HEK293 (cell line): Measurements from ENCODE around the gene ATP8A1.

Source experiments
- CTCF ChIA-PET: fragments of 350-600 bp; formaldehyde crosslinking; extraction: SDS; loops from one replicate; lab custom pipeline; 2021; ENCODE audit warnings: antibody characterized with exemption; lab: Yijun Ruan, JAX
- POLR2A ChIA-PET: fragments of 300-600 bp; formaldehyde crosslinking; extraction: SDS; loops from one replicate; lab custom pipeline; 2020; ENCODE audit warnings: antibody characterized with exemption, inconsistent platforms; lab: Yijun Ruan, JAX
- H3K27ac ChIP-seq: fragments of 200-500 bp; sonication (Bioruptor generic); 2 replicates; pipeline ENCODE4 v1.5.1; 2014; ENCODE audit warnings: low read depth, low read length, control low read depth, inconsistent platforms; ENCODE audit errors: extremely low read depth
- H3K36me3 ChIP-seq, 2 experiments: fragments of 200-500 bp in 1 of 2; sonication (Bioruptor generic) in 1 of 2; 1 replicate in 1 of 2; 2 replicates in 1 of 2; pipeline ENCODE4 v1.5.1; 2014 to 2017; ENCODE audit warnings: inconsistent platforms in 2 of 2, low read length in 2 of 2; ENCODE audit not compliant: control insufficient read depth in 2 of 2, insufficient read depth in 1 of 2
- H3K4me1 ChIP-seq: fragments of 200-500 bp; sonication (Bioruptor generic); 2 replicates; pipeline ENCODE4 v1.5.1; 2014; ENCODE audit warnings: mild to moderate bottlenecking, low read length, inconsistent platforms; ENCODE audit not compliant: control insufficient read depth, insufficient read depth
- H3K4me3 ChIP-seq: 2 replicates; pipeline ENCODE4 v1.5.1; 2011; ENCODE audit warnings: low read depth, mild to moderate bottlenecking, control low read depth, low read length, moderate library complexity
- H3K9me3 ChIP-seq: fragments of 200-500 bp; sonication (Bioruptor generic); 2 replicates; pipeline ENCODE4 v1.5.1; 2014; ENCODE audit warnings: low read depth, low read length, inconsistent platforms; ENCODE audit not compliant: control insufficient read depth, insufficient read depth
- BCL11B ChIP-seq: fragments of 450-650 bp; formaldehyde crosslinking; IDR thresholded peaks from 2 replicates; pipeline ENCODE4 v1.5.1; 2016; ENCODE audit warnings: low read depth, missing biosample characterization, missing genetic modification characterization
- IKZF3 ChIP-seq: fragments of 450-650 bp; IDR thresholded peaks from 2 replicates; pipeline ENCODE4 v1.5.0; 2018; ENCODE audit warnings: missing biosample characterization, mild to moderate bottlenecking, missing genetic modification characterization, moderate library complexity
- PRDM1 ChIP-seq: fragments of 450-650 bp; formaldehyde crosslinking; IDR thresholded peaks from 2 replicates; pipeline ENCODE4; 2016; ENCODE audit warnings: missing biosample characterization, missing genetic modification characterization
- SP3 ChIP-seq: fragments of 450-650 bp; formaldehyde crosslinking; IDR thresholded peaks from 2 replicates; pipeline ENCODE4 v1.5.1; 2016; ENCODE audit warnings: missing biosample characterization, missing genetic modification characterization
- WT1 ChIP-seq: fragments of 450-650 bp; formaldehyde crosslinking; IDR thresholded peaks from 2 replicates; pipeline ENCODE4 v1.5.1; 2016; ENCODE audit warnings: missing biosample characterization, missing genetic modification characterization
- ZNF138 ChIP-seq: fragments of 450-650 bp; formaldehyde crosslinking; IDR thresholded peaks from 2 replicates; pipeline ENCODE4 v1.5.1; 2016; ENCODE audit warnings: missing biosample characterization, missing genetic modification characterization, borderline replicate concordance
- ZNF214 ChIP-seq: fragments of 450-650 bp; formaldehyde crosslinking; IDR thresholded peaks from 2 replicates; pipeline ENCODE4 v1.5.1; 2017; ENCODE audit warnings: missing biosample characterization, mild to moderate bottlenecking, missing genetic modification characterization, borderline replicate concordance
- ZNF302 ChIP-seq: fragments of 450-650 bp; formaldehyde crosslinking; IDR thresholded peaks from 2 replicates; pipeline ENCODE4 v1.5.1; 2016; ENCODE audit warnings: missing biosample characterization, missing genetic modification characterization, low read depth
- ZNF311 ChIP-seq: fragments of 450-650 bp; formaldehyde crosslinking; IDR thresholded peaks from 2 replicates; pipeline ENCODE4 v1.5.1; 2017; ENCODE audit warnings: missing biosample characterization, missing genetic modification characterization, borderline replicate concordance
- ZNF473 ChIP-seq: fragments of 450-650 bp; formaldehyde crosslinking; IDR thresholded peaks from 2 replicates; pipeline ENCODE4 v1.5.1; 2017; ENCODE audit warnings: missing biosample characterization, missing genetic modification characterization
- ZNF548 ChIP-seq: fragments of 450-650 bp; formaldehyde crosslinking; IDR thresholded peaks from 2 replicates; pipeline ENCODE4 v1.5.1; 2016; ENCODE audit warnings: missing biosample characterization, missing genetic modification characterization
- ZNF549 ChIP-seq: fragments of 450-650 bp; IDR thresholded peaks from 2 replicates; pipeline ENCODE4 v1.5.1; 2018; ENCODE audit warnings: missing biosample characterization, missing genetic modification characterization, mild to moderate bottlenecking, inconsistent platforms, moderate library complexity
- ZNF555 ChIP-seq: fragments of 450-650 bp; formaldehyde crosslinking; conservative IDR thresholded peaks from 2 replicates; pipeline ENCODE4 v1.5.1; 2017; ENCODE audit warnings: missing biosample characterization, mild to moderate bottlenecking, missing genetic modification characterization, inconsistent platforms
- ZNF623 ChIP-seq: fragments of 450-650 bp; formaldehyde crosslinking; IDR thresholded peaks from 2 replicates; pipeline ENCODE4 v1.5.1; 2016; ENCODE audit warnings: missing biosample characterization, missing genetic modification characterization
- ZNF692 ChIP-seq: fragments of 450-650 bp; formaldehyde crosslinking; IDR thresholded peaks from 2 replicates; pipeline ENCODE4 v1.5.1; 2016; ENCODE audit warnings: missing biosample characterization, missing genetic modification characterization
- ZNF747 ChIP-seq: fragments of 450-650 bp; formaldehyde crosslinking; IDR thresholded peaks from 2 replicates; pipeline ENCODE4 v1.5.1; 2016; ENCODE audit warnings: missing biosample characterization, missing genetic modification characterization
- ZSCAN23 ChIP-seq: fragments of 450-650 bp; formaldehyde crosslinking; IDR thresholded peaks from 2 replicates; pipeline ENCODE4 v1.5.1; 2016; ENCODE audit warnings: missing biosample characterization, missing genetic modification characterization
- TF ChIP-seq, protein P1 (sequence below): fragments of 450-650 bp; formaldehyde crosslinking; IDR thresholded peaks from 2 replicates; pipeline ENCODE4 v1.5.1; 2016; ENCODE audit warnings: missing biosample characterization, missing genetic modification characterization
- TF ChIP-seq, protein P2 (sequence below): fragments of 450-650 bp; formaldehyde crosslinking; IDR thresholded peaks from 2 replicates; pipeline ENCODE4 v1.5.1; 2016; ENCODE audit warnings: missing biosample characterization, missing genetic modification characterization
- TF ChIP-seq, protein P3 (sequence below): fragments of 450-650 bp; formaldehyde crosslinking; IDR thresholded peaks from 2 replicates; pipeline ENCODE4 v1.5.1; 2017; ENCODE audit warnings: missing biosample characterization, mild to moderate bottlenecking, missing genetic modification characterization, moderate library complexity

ATP8A1 gene

DNA sequence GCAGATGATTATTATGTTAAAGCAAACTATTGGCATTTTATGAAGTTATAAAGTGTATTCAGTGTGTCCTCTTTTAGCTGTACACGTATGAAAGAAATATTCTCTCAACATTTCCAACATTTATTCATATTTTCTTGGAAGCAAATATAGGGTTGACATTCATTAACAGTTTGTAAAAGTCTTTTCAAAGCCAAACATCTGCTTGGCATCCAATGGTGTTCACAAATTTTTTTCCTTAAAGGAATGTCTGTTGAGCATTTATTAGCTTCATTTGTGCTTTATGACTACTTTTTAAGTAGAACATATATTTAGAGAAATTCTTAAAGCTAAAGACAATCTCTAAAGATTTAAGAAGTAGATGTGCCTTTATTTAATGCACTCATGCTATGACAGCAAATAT is 176.6 kb downstream of the ATP8A1 start (continued):
- no peak for TF ChIP-seq ZNF692 (tag by site-specific recombination)
- no peak for TF ChIP-seq SP3 (tag by site-specific recombination)

DNA sequence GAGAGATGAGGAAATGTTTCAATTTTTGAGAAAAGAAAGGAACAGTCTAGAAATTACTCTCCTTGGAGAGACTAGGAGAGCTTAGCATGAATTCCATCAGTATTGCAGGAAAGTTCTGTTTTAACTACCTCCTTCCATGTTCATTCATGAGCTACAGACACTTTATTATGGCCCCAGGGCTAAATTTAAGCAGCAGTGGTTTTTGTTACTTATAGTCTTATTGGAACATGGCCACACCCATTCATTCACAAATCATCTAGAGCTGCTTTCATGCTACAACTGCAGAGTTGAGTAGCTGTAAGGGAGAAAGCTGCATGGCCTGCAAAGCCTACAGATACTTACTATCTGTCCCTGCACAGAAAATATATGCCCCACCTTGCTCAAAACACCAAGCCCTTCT is 178.0 kb downstream of the ATP8A1 start:
- Histone ChIP-seq H3K36me3 (no peaks in the 10 kb centered on the region), H3K27ac (no peak overlapping the region), H3K9me3 (no peaks in the 10 kb centered on the region), H3K4me1 (no peaks in the 10 kb centered on the region), H3K4me3 (no peak overlapping the region)
- ChIA-PET CTCF (interaction anchor here (0.6 kb wide), 1 partner anchor 858 kb away, joined by 5 read pairs; no protein-coding TSS in a partner anchor), POLR2A (no interaction called here)
- TF ChIP-seq ZNF548 (tag by site-specific recombination) (no peak), ZNF747 (tag by site-specific recombination) (no peak), ZNF138 (tag by site-specific recombination) (no peak), PRDM1 (no peak), WT1 (tag by site-specific recombination) (no peak), ZNF623 (tag by site-specific recombination) (no peak), ZNF473 (tag by site-specific recombination) (no peak), ZNF214 (tag by site-specific recombination) (no peak), ZSCAN23 (tag by site-specific recombination) (no peak), ZNF311 (tag by site-specific recombination) (no peak), ZNF302 (tag by site-specific recombination) (no peak), IKZF3 (no peak), BCL11B (no peak), ZNF555 (tag by site-specific recombination) (no peak)
- TF ChIP-seq, protein P1, sequence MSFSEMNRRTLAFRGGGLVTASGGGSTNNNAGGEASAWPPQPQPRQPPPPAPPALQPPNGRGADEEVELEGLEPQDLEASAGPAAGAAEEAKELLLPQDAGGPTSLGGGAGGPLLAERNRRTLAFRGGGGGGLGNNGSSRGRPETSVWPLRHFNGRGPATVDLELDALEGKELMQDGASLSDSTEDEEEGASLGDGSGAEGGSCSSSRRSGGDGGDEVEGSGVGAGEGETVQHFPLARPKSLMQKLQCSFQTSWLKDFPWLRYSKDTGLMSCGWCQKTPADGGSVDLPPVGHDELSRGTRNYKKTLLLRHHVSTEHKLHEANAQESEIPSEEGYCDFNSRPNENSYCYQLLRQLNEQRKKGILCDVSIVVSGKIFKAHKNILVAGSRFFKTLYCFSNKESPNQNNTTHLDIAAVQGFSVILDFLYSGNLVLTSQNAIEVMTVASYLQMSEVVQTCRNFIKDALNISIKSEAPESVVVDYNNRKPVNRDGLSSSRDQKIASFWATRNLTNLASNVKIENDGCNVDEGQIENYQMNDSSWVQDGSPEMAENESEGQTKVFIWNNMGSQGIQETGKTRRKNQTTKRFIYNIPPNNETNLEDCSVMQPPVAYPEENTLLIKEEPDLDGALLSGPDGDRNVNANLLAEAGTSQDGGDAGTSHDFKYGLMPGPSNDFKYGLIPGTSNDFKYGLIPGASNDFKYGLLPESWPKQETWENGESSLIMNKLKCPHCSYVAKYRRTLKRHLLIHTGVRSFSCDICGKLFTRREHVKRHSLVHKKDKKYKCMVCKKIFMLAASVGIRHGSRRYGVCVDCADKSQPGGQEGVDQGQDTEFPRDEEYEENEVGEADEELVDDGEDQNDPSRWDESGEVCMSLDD (tag by site-specific recombination) = no peak
- TF ChIP-seq, protein P2, sequence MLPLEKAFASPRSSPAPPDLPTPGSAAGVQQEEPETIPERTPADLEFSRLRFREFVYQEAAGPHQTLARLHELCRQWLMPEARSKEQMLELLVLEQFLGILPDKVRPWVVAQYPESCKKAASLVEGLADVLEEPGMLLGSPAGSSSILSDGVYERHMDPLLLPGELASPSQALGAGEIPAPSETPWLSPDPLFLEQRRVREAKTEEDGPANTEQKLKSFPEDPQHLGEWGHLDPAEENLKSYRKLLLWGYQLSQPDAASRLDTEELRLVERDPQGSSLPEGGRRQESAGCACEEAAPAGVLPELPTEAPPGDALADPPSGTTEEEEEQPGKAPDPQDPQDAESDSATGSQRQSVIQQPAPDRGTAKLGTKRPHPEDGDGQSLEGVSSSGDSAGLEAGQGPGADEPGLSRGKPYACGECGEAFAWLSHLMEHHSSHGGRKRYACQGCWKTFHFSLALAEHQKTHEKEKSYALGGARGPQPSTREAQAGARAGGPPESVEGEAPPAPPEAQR = no peak

GRCh38 chr4:42478509-42478908 is 178.4 kb downstream of the ATP8A1 start:
- no peaks in the 10 kb centered on the region for H3K36me3 ChIP-seq
- H3K9me3 ChIP-seq = no peaks in the 10 kb centered on the region
- H3K4me1 ChIP-seq = no peaks in the 10 kb centered on the region
- TF ChIP-seq ZNF549 = no peak
- TF ChIP-seq, protein P3, sequence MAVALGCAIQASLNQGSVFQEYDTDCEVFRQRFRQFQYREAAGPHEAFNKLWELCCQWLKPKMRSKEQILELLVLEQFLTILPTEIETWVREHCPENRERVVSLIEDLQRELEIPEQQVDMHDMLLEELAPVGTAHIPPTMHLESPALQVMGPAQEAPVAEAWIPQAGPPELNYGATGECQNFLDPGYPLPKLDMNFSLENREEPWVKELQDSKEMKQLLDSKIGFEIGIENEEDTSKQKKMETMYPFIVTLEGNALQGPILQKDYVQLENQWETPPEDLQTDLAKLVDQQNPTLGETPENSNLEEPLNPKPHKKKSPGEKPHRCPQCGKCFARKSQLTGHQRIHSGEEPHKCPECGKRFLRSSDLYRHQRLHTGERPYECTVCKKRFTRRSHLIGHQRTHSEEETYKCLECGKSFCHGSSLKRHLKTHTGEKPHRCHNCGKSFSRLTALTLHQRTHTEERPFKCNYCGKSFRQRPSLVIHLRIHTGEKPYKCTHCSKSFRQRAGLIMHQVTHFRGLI (tag by site-specific recombination) = no peak
- TF ChIP-seq, all 188 proteins: peak for 0
- Histone ChIP-seq H3K4me3 (no peak overlapping the region), H3K27ac (no peak overlapping the region)
- ChIA-PET CTCF (interaction anchor here (0.6 kb wide), 2 partner anchors 14 to 859 kb away, joined by 3 to 5 read pairs; no protein-coding TSS in a partner anchor), POLR2A (no interaction called here)
